GM18951 (cell line): Measurements from ENCODE around the gene TMEM238.
A peak's percentile ranks its signal among the peaks of the same experiment; 100 is the strongest.

Experiments
- POLR2A ChIP-seq: IDR thresholded peaks from 4 replicates; pipeline ENCODE4 v1.6.1; 2011; ENCODE audit warnings: mild to moderate bottlenecking; ENCODE audit not compliant: insufficient read length, insufficient read depth; ENCODE audit errors: extremely low read depth
- in situ Hi-C: fragments of 300-500 bp; cut with MboI; formaldehyde crosslinking; loops from one replicate; pipeline ENCODE4 v1.12.0; 2022; ENCODE audit warnings: low sequenced_read_pairs, mixed read lengths, inconsistent platforms; ENCODE audit not compliant: unreplicated experiment

TMEM238 gene

GRCh38 chr19:55407800-55408532 is 23.9 kb upstream of the TMEM238 start:
- in situ Hi-C loops: loop anchor here (25.0 kb wide), 1 partner anchor 521 kb away; no protein-coding TSS in a partner anchor

GRCh38 chr19:55407550-55407799 is 23.4 kb upstream of the TMEM238 start, which contains the start of gene UBE2S:
UBE2S (minus strand) TSS chr19:55407788; CDS start chr19:55407589, 199 bp downstream.
- in situ Hi-C loops: loop anchor here (25.0 kb wide), 1 partner anchor 520 kb away; no protein-coding TSS in a partner anchor
- TF ChIP-seq POLR2A: peak; percentile 100

More at GRCh38 chr19:55407800-55408532, 23.9 kb upstream of the TMEM238 start:
- TF ChIP-seq POLR2A: peak; percentile 31

GRCh38 chr19:55406826-55407549 is 22.9 kb upstream of the TMEM238 start:
- in situ Hi-C loops: loop anchor here (25.0 kb wide), 1 partner anchor 520 kb away; no protein-coding TSS in a partner anchor
- TF ChIP-seq POLR2A: no peak

GRCh38 chr19:55406091-55406825 is 22.2 kb upstream of the TMEM238 start:
- in situ Hi-C loops: loop anchor here (25.0 kb wide), 1 partner anchor 519 kb away; no protein-coding TSS in a partner anchor
- no peak for TF ChIP-seq POLR2A

- in situ Hi-C loops: loop anchor here (25.0 kb wide), 1 partner anchor 518 kb away; no protein-coding TSS in a partner anchor
- no peak for TF ChIP-seq POLR2A
Measured at GRCh38 chr19:55405638-55406037, 21.5 kb upstream of the TMEM238 start.

GRCh38 chr19:55402509-55402908 is 18.4 kb upstream of the TMEM238 start:
- in situ Hi-C loops: loop anchor here (25.0 kb wide), 1 partner anchor 515 kb away; no protein-coding TSS in a partner anchor
- TF ChIP-seq POLR2A: no peak

GRCh38 chr19:55401390-55401789 is 17.3 kb upstream of the TMEM238 start:
- in situ Hi-C loops: loop anchor here (25.0 kb wide), 1 partner anchor 514 kb away; no protein-coding TSS in a partner anchor

- TF ChIP-seq POLR2A: peak; percentile 4
- in situ Hi-C loops: loop anchor here (25.0 kb wide), 1 partner anchor 513 kb away; no protein-coding TSS in a partner anchor
Measured at GRCh38 chr19:55400281-55401087, 16.4 kb upstream of the TMEM238 start.

- in situ Hi-C loops: no loop called here
- TF ChIP-seq POLR2A: no peak
Measured at GRCh38 chr19:55398200-55398925, 14.3 kb upstream of the TMEM238 start.

- in situ Hi-C loops: no loop called here
- TF ChIP-seq POLR2A: no peak
Measured at GRCh38 chr19:55392820-55393761, 9.0 kb upstream of the TMEM238 start.
